Measurements from ENCODE around the gene RAB44.

DNA sequence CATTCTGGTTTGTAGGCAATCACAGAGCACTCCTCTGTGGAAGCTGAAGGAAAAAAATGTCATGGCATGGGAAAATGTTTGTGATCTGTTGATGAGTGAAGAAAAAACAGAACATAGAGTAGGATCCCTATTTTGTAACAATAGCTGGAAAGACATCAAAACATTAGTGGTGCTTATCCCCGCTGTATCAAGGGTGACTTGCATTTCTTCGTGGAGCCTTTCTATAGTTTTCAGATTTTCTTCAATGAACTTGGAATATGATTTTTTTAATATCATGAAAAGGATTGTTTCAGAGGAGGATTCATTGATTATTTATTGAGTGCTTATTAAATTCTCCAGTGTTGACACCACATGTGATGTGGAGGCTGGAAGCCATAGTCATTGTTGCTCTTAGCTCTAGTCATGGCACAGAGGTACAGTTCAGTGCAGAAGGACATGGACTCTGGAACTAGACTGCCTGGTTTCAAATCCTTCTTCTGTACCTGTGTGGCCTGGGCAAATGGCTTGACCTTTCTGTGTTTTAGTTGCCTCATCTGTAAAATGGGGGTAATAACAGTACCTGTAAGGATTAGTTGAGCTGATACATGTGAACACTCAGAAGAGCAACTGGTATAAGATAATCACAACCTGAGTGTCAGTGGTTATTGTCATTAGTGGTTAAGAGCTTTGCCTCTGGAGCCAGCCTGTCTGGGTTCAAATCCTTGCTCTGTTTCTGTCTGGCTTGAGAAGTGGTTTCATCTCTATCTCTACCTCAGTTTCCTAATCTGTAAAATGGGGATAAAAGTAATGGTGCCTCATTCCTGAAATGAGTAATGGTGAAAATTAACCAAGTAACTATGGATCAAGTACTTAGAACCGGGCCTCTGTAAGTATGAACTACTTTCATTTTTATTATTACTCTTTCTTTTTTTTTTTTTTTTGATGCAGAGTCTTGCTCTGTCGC lies 33.9 kb upstream of the RAB44 start:
- TF ChIP-seq POLR2A (IDR thresholded peaks at IDR 0.05) (no peak), CTCF (IDR thresholded peaks at IDR 0.05) (no peak)

Data from right lobe of liver (tissue), 4 donors.